Activated CD4-positive, alpha-beta memory T cell treated with anti-CD3 and anti-CD28 coated beads, Interleukin-2, amount 10 ng/mL, durations not matched to agents 7 days and 5 days (primary cell): ENCODE data around the gene TOX2. TPM values are rescaled to one million over a fixed set of nuclear protein-coding genes. Genes with fewer than 3 reads are reported as not detected.

Experiments used
- CTCF ChIA-PET: fragments of 350-600 bp; sonication (Branson Sonifier 250); formaldehyde crosslinking; loops from one replicate; lab custom pipeline; 2021; ENCODE audit warnings: antibody characterized with exemption, inconsistent platforms; lab: Charles Lee
- POLR2A ChIA-PET: fragments of 350-600 bp; sonication (Branson Sonifier 250); formaldehyde crosslinking; loops from one replicate; lab custom pipeline; 2021; ENCODE audit warnings: antibody characterized with exemption; lab: Charles Lee
- DNase-seq: peaks from one replicate; pipeline ENCODE4 v3.0.0-alpha.2; 2020
- H3K27ac Mint-ChIP-seq: one replicate; pipeline ENCODE4 v1.8.0; 2021; ENCODE audit warnings: mild to moderate bottlenecking, mixed read lengths
- H3K27me3 Mint-ChIP-seq: one replicate; pipeline ENCODE4 v1.8.0; 2021; ENCODE audit warnings: mixed read lengths
- H3K36me3 Mint-ChIP-seq: one replicate; pipeline ENCODE4 v1.8.0; 2021; ENCODE audit warnings: low read depth, mixed read lengths
- H3K4me1 Mint-ChIP-seq: one replicate; pipeline ENCODE4 v1.8.0; 2021; ENCODE audit warnings: mixed read lengths
- H3K4me3 Mint-ChIP-seq: one replicate; pipeline ENCODE4 v1.8.0; 2021; ENCODE audit warnings: mild to moderate bottlenecking, mixed read lengths
- H3K9me3 Mint-ChIP-seq: one replicate; pipeline ENCODE4 v1.8.0; 2021; ENCODE audit warnings: mixed read lengths
- total RNA-seq, 2 experiments: library from RNA; stranded (reverse); gene quantifications; one replicate each; pipeline ENCODE4 v1.2.3, GENCODE V29; 2021

TOX2 gene
- total RNA-seq, 2 experiments from 2014 or later = 4.4 to 4.6 TPM

GRCh38 chr20:44109951-44110361, 195.3 kb downstream of the TOX2 start:
- CTCF ChIA-PET = no interaction called here
- H3K27me3 Mint-ChIP-seq = peaks cover 37% of the 10 kb centered on the region
- H3K4me1 Mint-ChIP-seq = no peaks in the 10 kb centered on the region
- no peak overlapping the region for H3K4me3 Mint-ChIP-seq
- POLR2A ChIA-PET = no interaction called here
- H3K9me3 Mint-ChIP-seq = peaks cover 10% of the 10 kb centered on the region
- no peaks in the 10 kb centered on the region for H3K36me3 Mint-ChIP-seq
- no peak overlapping the region for H3K27ac Mint-ChIP-seq
- no peak for DNase-seq

- no peak overlapping the region for H3K4me3 Mint-ChIP-seq
- POLR2A ChIA-PET = no interaction called here
These were observed 196.3 kb downstream of the TOX2 start for GRCh38 chr20:44110816-44111568.

GRCh38 chr20:44111712-44112335, 197.2 kb downstream of the TOX2 start:
- POLR2A ChIA-PET = no interaction called here
- peaks cover 1% of the 10 kb centered on the region for H3K4me1 Mint-ChIP-seq
- H3K36me3 Mint-ChIP-seq = no peaks in the 10 kb centered on the region
- H3K27me3 Mint-ChIP-seq = peaks cover 30% of the 10 kb centered on the region
- CTCF ChIA-PET = interaction anchor here (1.9 kb wide), 1 partner anchor 78 kb away, joined by 8 read pairs; no protein-coding TSS in a partner anchor
- no peak overlapping the region for H3K4me3 Mint-ChIP-seq
- H3K27ac Mint-ChIP-seq = no peak overlapping the region
- no peak for DNase-seq
- peaks cover 10% of the 10 kb centered on the region for H3K9me3 Mint-ChIP-seq

More at GRCh38 chr20:44110816-44111568, 196.3 kb downstream of the TOX2 start:
- no peak for DNase-seq
- Mint-ChIP-seq H3K36me3 (no peaks in the 10 kb centered on the region), H3K27ac (no peak overlapping the region), H3K27me3 (peaks cover 30% of the 10 kb centered on the region), H3K9me3 (peaks cover 10% of the 10 kb centered on the region), H3K4me1 (no peaks in the 10 kb centered on the region)
- CTCF ChIA-PET = interaction anchor here (1.9 kb wide), 1 partner anchor 79 kb away, joined by 8 read pairs; no protein-coding TSS in a partner anchor

GRCh38 chr20:44112456-44112855, 197.8 kb downstream of the TOX2 start:
- DNase-seq = no peak
- Mint-ChIP-seq H3K9me3 (peaks cover 8% of the 10 kb centered on the region), H3K27me3 (peaks cover 29% of the 10 kb centered on the region), H3K4me3 (no peak overlapping the region), H3K4me1 (peaks cover 1% of the 10 kb centered on the region), H3K27ac (no peak overlapping the region), H3K36me3 (no peaks in the 10 kb centered on the region)
- POLR2A ChIA-PET = no interaction called here
- CTCF ChIA-PET = interaction anchor here (1.9 kb wide), 1 partner anchor 78 kb away, joined by 8 read pairs; no protein-coding TSS in a partner anchor

- peaks cover 1% of the 10 kb centered on the region for H3K4me1 Mint-ChIP-seq
- ChIA-PET CTCF (interaction anchor here (1.9 kb wide), 1 partner anchor 77 kb away, joined by 8 read pairs; no protein-coding TSS in a partner anchor), POLR2A (no interaction called here)
- H3K9me3 Mint-ChIP-seq = peaks cover 3% of the 10 kb centered on the region
- peaks cover 30% of the 10 kb centered on the region for H3K27me3 Mint-ChIP-seq
- no peak for DNase-seq
- H3K36me3 Mint-ChIP-seq = no peaks in the 10 kb centered on the region
- H3K4me3 Mint-ChIP-seq = no peak overlapping the region
- H3K27ac Mint-ChIP-seq = no peak overlapping the region
These were observed 198.4 kb downstream of the TOX2 start for GRCh38 chr20:44112889-44113617.

GRCh38 chr20:44113618-44114376, 199.1 kb downstream of the TOX2 start:
- H3K9me3 Mint-ChIP-seq = no peaks in the 10 kb centered on the region
- no peak for DNase-seq
- H3K27ac Mint-ChIP-seq = no peak overlapping the region
- POLR2A ChIA-PET = interaction anchor here (0.9 kb wide), 1 partner anchor 60 kb away, joined by 3 read pairs; no protein-coding TSS in a partner anchor
- H3K4me1 Mint-ChIP-seq = peaks cover 1% of the 10 kb centered on the region
- CTCF ChIA-PET = interaction anchor here (1.6 kb wide), 1 partner anchor 76 kb away, joined by 12 read pairs; no protein-coding TSS in a partner anchor
- no peaks in the 10 kb centered on the region for H3K36me3 Mint-ChIP-seq
- H3K4me3 Mint-ChIP-seq = no peak overlapping the region
- H3K27me3 Mint-ChIP-seq = peaks cover 28% of the 10 kb centered on the region

- H3K27me3 Mint-ChIP-seq = peaks cover 23% of the 10 kb centered on the region
- H3K9me3 Mint-ChIP-seq = no peaks in the 10 kb centered on the region
- H3K27ac Mint-ChIP-seq = no peak overlapping the region
- no peaks in the 10 kb centered on the region for H3K36me3 Mint-ChIP-seq
- peaks cover 1% of the 10 kb centered on the region for H3K4me1 Mint-ChIP-seq
- POLR2A ChIA-PET = no interaction called here
- CTCF ChIA-PET = interaction anchor here (1.6 kb wide), 1 partner anchor 74 kb away, joined by 12 read pairs; no protein-coding TSS in a partner anchor
- no peak for DNase-seq
- no peak overlapping the region for H3K4me3 Mint-ChIP-seq
These were observed 200.5 kb downstream of the TOX2 start for GRCh38 chr20:44115181-44115580.

- H3K36me3 Mint-ChIP-seq = no peaks in the 10 kb centered on the region
- no peak overlapping the region for H3K27ac Mint-ChIP-seq
- ChIA-PET CTCF (interaction anchor here (0.5 to 2.4 kb wide), 26 partner anchors 9 to 486 kb away, joined by 3 to 87 read pairs (median 4); partner anchors contain the start of genes FITM2 and JPH2), POLR2A (interaction anchor here (0.8 to 1.7 kb wide), 2 partner anchors 72 to 102 kb away, joined by 3 to 4 read pairs; no protein-coding TSS in a partner anchor)
- peaks cover 1% of the 10 kb centered on the region for H3K4me1 Mint-ChIP-seq
- peaks cover 26% of the 10 kb centered on the region for H3K27me3 Mint-ChIP-seq
- H3K4me3 Mint-ChIP-seq = no peak overlapping the region
- H3K9me3 Mint-ChIP-seq = no peaks in the 10 kb centered on the region
- DNase-seq = no peak
These were observed 201.4 kb downstream of the TOX2 start for GRCh38 chr20:44115762-44116644.

GRCh38 chr20:44117296-44118184, 202.9 kb downstream of the TOX2 start:
- CTCF ChIA-PET = interaction anchor here (0.7 to 2.4 kb wide), 17 partner anchors 9 to 367 kb away, joined by 3 to 87 read pairs (median 3); partner anchors contain the start of genes FITM2 and JPH2
- Mint-ChIP-seq H3K4me1 (peaks cover 1% of the 10 kb centered on the region), H3K9me3 (no peaks in the 10 kb centered on the region), H3K27me3 (peaks cover 32% of the 10 kb centered on the region), H3K4me3 (no peak overlapping the region), H3K27ac (no peak overlapping the region), H3K36me3 (no peaks in the 10 kb centered on the region)
- POLR2A ChIA-PET = interaction anchor here (1.7 kb wide), 1 partner anchor 100 kb away, joined by 4 read pairs; no protein-coding TSS in a partner anchor
- no peak for DNase-seq

GRCh38 chr20:44118185-44119033, 203.8 kb downstream of the TOX2 start:
- POLR2A ChIA-PET = no interaction called here
- no peak for DNase-seq
- Mint-ChIP-seq H3K4me1 (peaks cover 1% of the 10 kb centered on the region), H3K27me3 (peaks cover 39% of the 10 kb centered on the region), H3K4me3 (no peak overlapping the region), H3K27ac (no peak overlapping the region), H3K9me3 (no peaks in the 10 kb centered on the region), H3K36me3 (no peaks in the 10 kb centered on the region)
- CTCF ChIA-PET = interaction anchor here (0.8 to 2.4 kb wide), 4 partner anchors 13 to 194 kb away, joined by 3 to 87 read pairs (median 17); partner anchors contain the start of genes FITM2 and JPH2
